ENCODE results near the gene UGT1A5.

Gene UGT1A5

DNA sequence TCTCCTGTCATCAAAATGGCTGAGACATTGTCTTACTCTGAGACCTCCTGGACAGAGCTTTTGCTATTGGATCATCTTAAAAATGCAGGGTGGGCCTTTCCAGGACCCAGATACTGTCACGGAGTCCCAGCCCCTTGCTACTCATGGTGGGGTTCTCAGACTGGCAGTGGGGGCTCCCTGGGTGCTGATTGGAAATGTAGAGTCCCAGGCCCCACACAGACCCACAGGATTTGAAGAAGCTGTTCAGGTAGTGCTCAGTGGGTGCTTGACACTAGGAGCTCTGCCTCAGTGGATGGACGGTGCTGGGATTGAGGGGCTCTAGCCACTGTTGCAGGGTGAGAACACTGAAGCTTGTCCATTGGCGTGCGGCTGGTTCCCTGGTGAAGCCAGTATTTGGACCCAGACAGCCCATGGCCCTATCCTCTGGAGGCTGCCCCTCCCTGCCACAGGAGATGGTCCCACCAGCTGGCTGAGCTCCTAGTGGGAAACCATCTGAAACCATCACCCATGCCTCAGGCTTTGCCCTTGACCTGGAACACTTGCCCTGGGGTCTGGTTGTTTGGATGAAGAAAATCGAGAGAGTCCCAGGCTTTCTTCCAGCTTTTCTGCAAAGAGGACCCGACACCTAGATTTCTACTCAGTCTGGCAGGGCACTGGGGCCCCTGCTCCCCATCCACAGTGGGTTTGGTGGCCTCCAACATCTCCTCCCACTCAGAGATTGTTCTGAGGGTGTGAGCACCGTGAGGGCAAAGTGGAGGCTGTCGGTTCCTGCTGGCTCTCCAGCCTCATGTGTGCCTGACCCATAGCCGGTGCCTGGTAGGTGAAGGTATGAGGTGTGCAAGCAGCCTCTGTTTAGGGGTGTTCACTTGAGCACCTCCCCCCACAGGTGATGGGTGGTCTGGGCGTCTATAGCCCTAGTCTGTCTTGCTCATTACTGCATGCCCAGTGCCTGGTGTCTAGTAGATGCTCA, 95.5 kb downstream of the UGT1A5 start:
- no peak for DNase-seq (ENCODE audit: low read depth)

DNA sequence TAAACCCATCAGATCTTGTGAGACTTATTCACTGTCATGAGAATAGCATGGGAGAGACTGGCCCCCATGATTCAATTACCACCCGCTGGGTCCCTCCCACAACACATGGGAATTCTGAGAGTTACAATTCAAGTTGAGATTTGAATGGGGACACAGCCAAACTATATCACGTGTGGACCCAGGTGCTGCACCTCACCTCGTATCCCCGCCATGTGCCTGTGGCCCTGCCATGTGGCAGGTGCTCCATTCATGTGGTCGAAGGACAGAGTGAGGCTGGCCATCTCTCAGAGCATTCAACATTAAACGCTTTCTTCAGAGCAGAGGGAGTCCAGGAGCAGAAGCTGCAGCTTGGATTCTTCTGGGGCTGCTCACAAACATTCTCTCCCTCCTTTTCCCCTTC, 97.7 kb downstream of the UGT1A5 start:
- no peak for DNase-seq (ENCODE audit: low read depth)

DNA sequence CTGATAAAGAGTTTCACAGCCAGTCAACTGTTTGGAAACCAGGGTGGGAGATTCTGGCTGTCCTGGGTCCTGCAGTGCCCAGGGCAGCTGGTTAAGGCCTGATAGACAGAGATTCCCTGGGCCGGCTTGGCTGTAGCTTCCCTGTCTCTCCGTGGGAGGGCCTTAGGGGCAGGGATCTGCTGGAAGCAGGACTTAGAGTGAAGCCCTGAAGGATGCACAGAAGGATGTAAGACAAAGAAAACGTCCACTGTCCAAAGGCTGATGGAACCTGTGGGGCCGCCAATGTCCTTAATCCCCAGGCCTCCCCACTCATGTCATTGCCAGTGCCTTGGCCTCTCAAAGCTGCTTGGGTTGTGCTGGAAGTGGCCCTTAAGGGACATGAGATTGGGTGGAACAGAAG, 98.4 kb downstream of the UGT1A5 start:
- no peak for DNase-seq (ENCODE audit: low read depth)

- no peak for DNase-seq (ENCODE audit: low read depth)
Measured at GRCh38 chr2:233811732-233812131, 99.0 kb downstream of the UGT1A5 start.

- DNase-seq (ENCODE audit: low read depth) = no peak
Measured at GRCh38 chr2:233813236-233814055, 100.7 kb downstream of the UGT1A5 start.

DNA sequence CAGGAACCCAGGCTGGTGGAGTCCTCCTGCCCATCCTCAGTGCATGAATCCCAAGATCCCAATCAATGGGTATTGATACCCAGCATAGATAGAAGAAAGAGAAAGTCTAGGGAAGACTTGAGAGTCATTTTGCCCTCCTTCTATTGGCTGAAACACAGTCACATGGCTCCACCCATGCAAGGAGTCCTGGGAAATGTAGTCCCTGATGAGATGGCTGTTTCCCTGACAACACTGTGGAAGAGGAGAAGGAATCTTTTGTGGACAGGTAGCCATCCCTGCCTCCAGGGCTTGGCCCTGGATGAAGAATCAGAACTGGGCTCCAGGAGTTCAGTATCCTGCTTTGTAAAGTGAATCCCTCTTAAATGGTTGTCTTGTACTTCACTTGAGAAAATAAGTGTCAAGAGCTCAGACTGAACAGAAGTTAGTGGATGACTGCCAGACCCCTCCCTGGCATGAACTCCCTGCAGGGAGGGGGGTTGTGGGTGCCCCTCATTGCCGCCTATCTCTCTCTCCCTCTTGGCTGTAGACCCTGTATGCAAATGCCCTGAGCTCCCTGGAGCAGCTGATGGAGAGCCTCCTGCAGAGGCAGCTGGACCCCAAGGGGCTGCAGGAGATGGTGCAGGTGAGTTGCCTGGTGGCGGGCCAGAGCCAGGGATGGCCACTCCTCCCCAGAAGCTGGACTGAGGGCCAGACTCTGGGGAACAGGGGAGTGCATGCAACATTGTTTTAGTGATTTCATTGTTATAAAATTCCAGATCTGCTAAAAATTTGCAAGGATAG, 101.5 kb downstream of the UGT1A5 start:
- DNase-seq (ENCODE audit: low read depth) = no peak

DNA sequence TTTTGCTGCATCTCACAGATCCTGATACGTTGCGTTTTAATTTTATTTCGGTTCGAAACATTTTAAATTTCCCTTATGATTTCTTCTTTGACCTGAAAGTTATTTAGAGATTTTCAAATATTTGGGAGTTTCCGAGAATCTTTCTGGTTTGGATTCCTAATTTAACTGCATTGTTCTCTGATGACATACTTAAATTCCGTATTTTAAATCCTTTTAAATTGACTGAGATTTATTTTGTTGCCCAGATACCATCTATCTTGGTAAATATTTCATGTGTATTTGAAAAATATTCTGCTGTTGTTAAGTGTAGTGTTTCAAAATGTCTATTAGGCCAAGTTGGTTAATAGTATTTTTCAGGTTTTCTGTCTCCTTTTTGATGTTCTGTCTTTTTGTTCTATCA, 103.2 kb downstream of the UGT1A5 start:
- no peak for DNase-seq (ENCODE audit: low read depth)

DNA sequence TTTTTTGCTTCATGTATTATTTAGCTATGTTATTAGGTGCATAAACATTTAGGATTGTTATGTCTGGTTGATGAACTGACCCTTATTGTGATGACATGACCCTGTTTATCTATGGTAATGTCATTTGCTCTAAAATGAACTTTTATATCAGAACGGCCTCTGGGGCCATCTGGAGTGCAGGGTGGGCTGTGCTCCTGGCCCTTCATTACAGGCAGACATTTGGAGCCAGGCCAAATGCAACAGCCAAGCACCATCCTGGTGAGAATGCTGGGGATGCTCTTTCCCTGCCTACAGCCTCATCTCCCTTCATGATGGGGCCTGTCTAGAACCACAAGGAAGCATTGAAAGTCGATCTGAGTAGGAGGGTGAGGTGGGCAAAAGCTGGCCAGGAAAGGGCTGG, 103.6 kb downstream of the UGT1A5 start:
- DNase-seq (ENCODE audit: low read depth) = no peak

GRCh38 chr2:233816771-233817170, 104.1 kb downstream of the UGT1A5 start:
- DNase-seq (ENCODE audit: low read depth) = no peak

DNA sequence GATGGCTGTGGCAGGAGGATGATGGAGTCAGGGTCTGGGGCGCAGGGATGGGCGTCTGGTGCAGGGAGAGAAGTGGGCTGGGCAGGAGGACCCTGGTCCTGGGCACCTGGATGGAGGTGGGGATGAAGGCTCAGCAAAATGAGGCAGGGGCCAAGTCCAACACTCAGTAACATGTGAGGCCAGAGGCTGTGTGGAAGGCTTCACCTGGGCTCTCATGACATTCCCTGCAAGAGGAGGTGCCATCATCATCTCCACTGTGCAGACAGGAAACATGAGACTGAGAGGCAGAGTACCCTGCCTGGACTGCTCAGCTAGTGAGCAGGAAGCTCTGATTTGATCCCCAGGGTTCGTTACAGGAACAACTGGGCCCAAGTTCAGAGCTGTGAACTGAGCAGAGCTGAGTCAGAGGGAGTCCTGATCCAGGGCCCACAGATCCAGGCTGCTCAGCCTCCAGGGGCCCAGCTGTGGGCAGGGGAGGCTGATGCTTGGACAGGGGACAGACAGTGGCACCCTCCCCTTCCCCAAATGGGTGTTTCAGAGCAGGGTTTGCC, 104.7 kb downstream of the UGT1A5 start:
- DNase-seq (ENCODE audit: low read depth) = no peak

- DNase-seq (ENCODE audit: low read depth) = no peak
Measured at GRCh38 chr2:233817995-233818638, 105.4 kb downstream of the UGT1A5 start.

GRCh38 chr2:233818639-233819621, 106.2 kb downstream of the UGT1A5 start:
- no peak for DNase-seq (ENCODE audit: low read depth)

GRCh38 chr2:233819884-233820773, 107.4 kb downstream of the UGT1A5 start:
- DNase-seq (ENCODE audit: low read depth) = no peak

- no peak for DNase-seq (ENCODE audit: low read depth)
Measured at GRCh38 chr2:233820774-233821105, 108.0 kb downstream of the UGT1A5 start.

DNA sequence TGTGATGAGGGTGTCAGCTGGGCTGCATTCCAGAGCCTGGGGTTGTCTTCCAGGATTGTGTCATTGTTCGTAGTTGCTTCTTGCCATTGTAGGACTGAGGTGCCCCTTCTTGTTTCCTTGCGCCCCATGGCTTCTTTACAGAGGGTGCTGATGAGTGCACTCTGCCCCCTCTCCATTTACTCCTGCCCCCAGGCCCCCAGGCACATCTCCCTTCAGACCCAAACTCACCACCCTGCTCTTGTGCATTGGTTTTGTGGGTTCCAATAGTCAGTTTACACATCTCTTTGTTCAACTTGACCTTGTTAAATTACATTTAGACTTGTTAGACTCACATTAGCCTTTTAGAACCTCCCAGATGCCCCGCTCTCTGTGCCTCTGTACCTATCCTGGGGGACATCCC, 108.5 kb downstream of the UGT1A5 start:
- no peak for DNase-seq (ENCODE audit: low read depth)

DNA sequence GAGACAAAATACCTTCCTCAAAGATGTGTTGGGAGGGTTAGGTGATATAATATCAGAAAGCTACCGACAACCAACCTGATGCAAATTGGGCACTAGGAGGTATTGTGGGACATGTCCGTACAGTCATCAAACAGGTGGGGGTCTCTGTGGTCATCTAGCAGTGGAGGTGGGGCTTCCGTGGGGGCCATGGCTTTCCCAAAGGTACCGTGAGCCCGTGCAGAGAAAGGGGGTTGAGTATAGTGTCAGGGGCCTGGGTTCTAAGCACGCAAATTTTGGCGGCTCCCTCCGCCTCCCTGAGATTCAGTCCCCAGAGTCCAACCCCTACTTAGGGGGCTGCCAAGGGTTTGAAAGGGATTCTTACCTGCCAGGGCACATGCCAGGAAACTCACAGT, 109.0 kb downstream of the UGT1A5 start:
- no peak for DNase-seq (ENCODE audit: low read depth)

- no peak for DNase-seq (ENCODE audit: low read depth)
Measured at GRCh38 chr2:233822101-233822771, 109.5 kb downstream of the UGT1A5 start.

Data from activated gamma-delta T cell treated with anti-CD3 and anti-CD28 coated beads, Interleukin-2, amount 50 U/mL, for 16 hours (primary cell).